GM18861 (cell line): Measurements from ENCODE around the gene SPACA7.

Experiments
- ATAC-seq: cut with Tn5 transposase; IDR thresholded peaks from one replicate; pipeline ENCODE4 v1.9.1; 2021; ENCODE audit not compliant: unreplicated experiment

SPACA7 gene

GRCh38 chr13:112446867-112447266 is 70.7 kb downstream of the SPACA7 start:
- no peak for ATAC-seq

- no peak for ATAC-seq
These were observed 71.2 kb downstream of the SPACA7 start for GRCh38 chr13:112447306-112447705.

GRCh38 chr13:112447761-112448603 is 71.8 kb downstream of the SPACA7 start:
- no peak for ATAC-seq

- ATAC-seq: no peak
These were observed 72.7 kb downstream of the SPACA7 start for GRCh38 chr13:112448621-112449544.

GRCh38 chr13:112449545-112449930 is 73.4 kb downstream of the SPACA7 start:
- ATAC-seq: no peak

- no peak for ATAC-seq
These were observed 74.2 kb downstream of the SPACA7 start for GRCh38 chr13:112450118-112450903.

- no peak for ATAC-seq
These were observed 74.7 kb downstream of the SPACA7 start for GRCh38 chr13:112450904-112451240.

- no peak for ATAC-seq
These were observed 75.6 kb downstream of the SPACA7 start for GRCh38 chr13:112451512-112452379.

GRCh38 chr13:112452380-112453206 is 76.4 kb downstream of the SPACA7 start:
- ATAC-seq: no peak

- no peak for ATAC-seq
These were observed 77.2 kb downstream of the SPACA7 start for GRCh38 chr13:112453207-112453829.

- ATAC-seq: no peak
These were observed 77.9 kb downstream of the SPACA7 start for GRCh38 chr13:112453874-112454647.

- ATAC-seq: no peak
These were observed 78.6 kb downstream of the SPACA7 start for GRCh38 chr13:112454648-112455334.

- ATAC-seq: no peak
These were observed 79.4 kb downstream of the SPACA7 start for GRCh38 chr13:112455476-112456059.

GRCh38 chr13:112456138-112457056 is 80.2 kb downstream of the SPACA7 start:
- ATAC-seq: no peak

- ATAC-seq: no peak
These were observed 80.9 kb downstream of the SPACA7 start for GRCh38 chr13:112457081-112457480.

- no peak for ATAC-seq
These were observed 81.3 kb downstream of the SPACA7 start for GRCh38 chr13:112457485-112457884.
